Caco-2 (cell line): ENCODE data around the gene DHH. TPM values are rescaled to one million over a fixed set of nuclear protein-coding genes. Genes with fewer than 3 reads are reported as not detected.
A peak's percentile ranks its signal among the peaks of the same experiment; 100 is the strongest.

Experiments
- Bru-seq: library from RNA; stranded (reverse); fragments of 400-500 nt; gene quantifications from one replicate; lab custom pipeline; 2021; lab: Mats Ljungman, UMichigan
- BruChase-seq, 2 experiments: library from RNA; stranded (reverse); fragments of 400-500 nt; gene quantifications; one replicate each; lab custom pipeline; 2021; lab: Mats Ljungman, UMichigan
- BruUV-seq: library from RNA; stranded (reverse); fragments of 400-500 nt; replicated peaks from 2 replicates; lab custom pipeline; 2021; lab: Mats Ljungman, UMichigan
- CTCF ChIA-PET: fragments of 300-600 bp; sonication (Branson Sonifier 250); formaldehyde crosslinking; loops from one replicate; lab custom pipeline; 2022; ENCODE audit warnings: antibody characterized with exemption; lab: Charles Lee
- POLR2A ChIA-PET: fragments of 300-600 bp; sonication (Branson Sonifier 250); formaldehyde crosslinking; loops from one replicate; lab custom pipeline; 2022; ENCODE audit warnings: antibody characterized with exemption; lab: Charles Lee
- DNase-seq, 2 experiments: peaks; one replicate each; pipeline versions ENCODE4 v3.0.0 to v3.0.0-alpha.2; 2020 to 2022
- H3K27me3 ChIP-seq: replicated peaks from 2 replicates; pipeline ENCODE4 v1.6.0; 2011; ENCODE audit warnings: low read length; ENCODE audit not compliant: control insufficient read depth, insufficient read depth
- H3K36me3 ChIP-seq: 2 replicates; pipeline ENCODE4 v1.5.1; 2011; ENCODE audit warnings: low read length; ENCODE audit not compliant: control insufficient read depth, insufficient read depth
- H3K4me1 ChIP-seq: fragments of 250-450 bp; sonication (Bioruptor Pico); 2 replicates; pipeline ENCODE4 v1.5.1; 2020; ENCODE audit warnings: mild to moderate bottlenecking
- H3K4me3 ChIP-seq: 2 replicates; pipeline ENCODE4 v1.5.1; 2011; ENCODE audit warnings: low read depth, mild to moderate bottlenecking, control low read depth, low read length
- H3K9me3 ChIP-seq: fragments of 250-450 bp; sonication (Bioruptor Pico); 2 replicates; pipeline ENCODE4 v1.5.1; 2020; ENCODE audit warnings: mild to moderate bottlenecking, moderate library complexity
- H3K27ac Mint-ChIP-seq: one replicate; pipeline ENCODE4 v1.8.0; 2022; ENCODE audit warnings: mixed read lengths; ENCODE audit not compliant: unreplicated experiment
- H3K27me3 Mint-ChIP-seq: one replicate; pipeline ENCODE4 v1.8.0; 2022; ENCODE audit warnings: mixed read lengths; ENCODE audit not compliant: insufficient read depth, unreplicated experiment
- H3K36me3 Mint-ChIP-seq: one replicate; pipeline ENCODE4 v1.8.0; 2022; ENCODE audit warnings: mild to moderate bottlenecking, mixed read lengths; ENCODE audit not compliant: insufficient read depth, unreplicated experiment
- H3K4me1 Mint-ChIP-seq: one replicate; pipeline ENCODE4 v1.8.0; 2022; ENCODE audit warnings: low read depth, mixed read lengths; ENCODE audit not compliant: unreplicated experiment
- H3K4me3 Mint-ChIP-seq: one replicate; pipeline ENCODE4 v1.8.0; 2022; ENCODE audit warnings: mild to moderate bottlenecking, moderate library complexity, mixed read lengths; ENCODE audit not compliant: unreplicated experiment
- H3K9me3 Mint-ChIP-seq: one replicate; pipeline ENCODE4 v1.8.0; 2022; ENCODE audit warnings: mixed read lengths; ENCODE audit not compliant: unreplicated experiment
- intact Hi-C: fragments of 100-400 bp; cut with micrococcal nuclease; formaldehyde crosslinking; loops from one replicate; pipeline ENCODE4 v1.10.0; 2022; ENCODE audit not compliant: unreplicated experiment
- long read RNA-seq: library from polyadenylated mRNA; stranded (forward); transcript quantifications from one replicate; pipeline ENCODE4 v2.0.0, GENCODE V29; 2022
- total RNA-seq: library from RNA; stranded (reverse); gene quantifications from 2 replicates; pipeline ENCODE4 v1.2.3, GENCODE V29; 2022
- TF ChIP-seq, protein P1 (sequence below), 2 experiments: fragments of 200-600 bp in 1 of 2; IDR thresholded peaks; 1 replicate in 1 of 2; 2 replicates in 1 of 2; pipeline versions ENCODE4 v1.5.1 to v1.8.0; 2011 to 2022; ENCODE audit warnings: antibody characterized with exemption in 1 of 2, control low read depth in 1 of 2, inconsistent platforms in 1 of 2, low read depth in 1 of 2, low read length in 1 of 2, mild to moderate bottlenecking in 1 of 2, moderate library complexity in 1 of 2; ENCODE audit not compliant: insufficient read depth in 1 of 2, severe bottlenecking in 1 of 2, unreplicated experiment in 1 of 2

The DHH gene
- total RNA-seq (0.16 TPM in 1 of 2 replicates, not detected in the other), Bru-seq, nascent RNA (percentile 15 among the genes with signal in this experiment), BruChase-seq, experiment 1, labeled RNA remaining after a 2-hour chase (percentile 27 among the genes with signal in this experiment), BruChase-seq, experiment 2, labeled RNA remaining after a 6-hour chase (percentile 25 among the genes with signal in this experiment)
- long read RNA-seq: 0 reads

DNA sequence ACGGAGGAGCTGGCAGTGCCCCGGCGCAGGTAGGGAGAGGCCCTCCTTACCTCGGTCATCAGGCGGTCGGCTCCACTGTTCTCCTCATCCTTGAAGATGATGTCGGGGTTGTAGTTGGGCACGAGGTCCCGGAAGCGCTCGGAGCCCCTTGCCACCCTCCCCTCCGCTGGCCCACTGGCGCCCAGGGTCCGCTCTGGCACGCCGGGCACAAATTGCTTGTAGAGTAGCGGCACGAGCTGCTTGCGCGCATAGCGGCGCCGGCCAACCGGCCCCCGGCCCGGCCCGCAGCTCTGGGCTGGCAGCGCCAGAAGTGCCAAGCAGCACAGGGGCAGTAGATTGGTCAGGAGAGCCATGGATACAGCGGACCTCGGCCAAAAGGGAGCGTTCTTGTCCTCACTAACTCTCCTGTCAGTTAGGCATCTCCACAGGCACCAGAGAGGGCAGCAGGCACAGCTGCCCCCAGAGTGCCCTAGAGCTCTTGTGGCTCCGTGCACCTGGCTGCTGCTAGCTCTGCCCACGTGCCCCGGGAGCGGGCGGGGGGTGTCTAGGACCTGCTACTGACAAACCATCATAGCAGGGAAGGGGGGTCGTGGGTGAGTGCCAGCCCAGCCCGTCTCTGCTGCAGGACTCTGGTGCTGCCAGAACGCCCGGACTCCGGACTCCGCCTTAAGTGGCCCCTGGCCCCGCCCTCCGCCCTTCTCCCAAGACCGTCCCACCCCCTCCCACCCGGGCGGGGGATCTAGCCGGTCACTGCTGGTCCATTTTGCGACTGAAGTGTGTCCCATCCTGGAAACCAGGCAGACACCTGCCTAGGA, at the start of gene DHH:
TSS of gene DHH (minus strand) at position 642 of the 815 bp plus-strand sequence. CDS start at position 353, 289 bp downstream.
- POLR2A ChIA-PET: interaction anchor here (0.6 kb wide), 1 partner anchor 20 kb away, joined by 6 read pairs; no protein-coding TSS in a partner anchor
- Histone ChIP-seq H3K4me3 (peak within 1 kb of the TSS; percentile 19), H3K27me3 (peaks cover 15% of the 10 kb centered on the region; the same call in 1 of the 2 replicates), H3K36me3 (no peaks in the 10 kb centered on the region), H3K9me3 (no peaks in the 10 kb centered on the region), H3K4me1 (peaks cover 11% of the 10 kb centered on the region)
- H3K4me1 Mint-ChIP-seq: peaks cover 7% of the 10 kb centered on the region
- CTCF ChIA-PET: interaction anchor here (0.6 to 4.9 kb wide), 6 partner anchors 8 to 30 kb away, joined by 3 to 40 read pairs (median 4); partner anchors contain the start of gene LMBR1L
- DNase-seq: peak in 1 of 2 experiments; percentile 59
- no TSS peak for BruUV-seq
- TF ChIP-seq, protein P1, sequence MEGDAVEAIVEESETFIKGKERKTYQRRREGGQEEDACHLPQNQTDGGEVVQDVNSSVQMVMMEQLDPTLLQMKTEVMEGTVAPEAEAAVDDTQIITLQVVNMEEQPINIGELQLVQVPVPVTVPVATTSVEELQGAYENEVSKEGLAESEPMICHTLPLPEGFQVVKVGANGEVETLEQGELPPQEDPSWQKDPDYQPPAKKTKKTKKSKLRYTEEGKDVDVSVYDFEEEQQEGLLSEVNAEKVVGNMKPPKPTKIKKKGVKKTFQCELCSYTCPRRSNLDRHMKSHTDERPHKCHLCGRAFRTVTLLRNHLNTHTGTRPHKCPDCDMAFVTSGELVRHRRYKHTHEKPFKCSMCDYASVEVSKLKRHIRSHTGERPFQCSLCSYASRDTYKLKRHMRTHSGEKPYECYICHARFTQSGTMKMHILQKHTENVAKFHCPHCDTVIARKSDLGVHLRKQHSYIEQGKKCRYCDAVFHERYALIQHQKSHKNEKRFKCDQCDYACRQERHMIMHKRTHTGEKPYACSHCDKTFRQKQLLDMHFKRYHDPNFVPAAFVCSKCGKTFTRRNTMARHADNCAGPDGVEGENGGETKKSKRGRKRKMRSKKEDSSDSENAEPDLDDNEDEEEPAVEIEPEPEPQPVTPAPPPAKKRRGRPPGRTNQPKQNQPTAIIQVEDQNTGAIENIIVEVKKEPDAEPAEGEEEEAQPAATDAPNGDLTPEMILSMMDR (IDR thresholded peaks at IDR 0.05; ENCODE audit: insufficient read depth in 1 of 2, low read depth in 1 of 2, low read length in 1 of 2, severe bottlenecking in 1 of 2, unreplicated experiment in 1 of 2): no peak
- intact Hi-C loops: loop anchor here (1.0 to 2.0 kb wide), 2 partner anchors 16 to 30 kb away; partner anchors contain the start of gene LMBR1L
- H3K27me3 Mint-ChIP-seq: peaks cover 27% of the 10 kb centered on the region
- no peaks in the 10 kb centered on the region for H3K9me3 Mint-ChIP-seq
- H3K4me3 Mint-ChIP-seq: peak within 1 kb of the TSS; percentile 40
- H3K27ac Mint-ChIP-seq: no peak within 1 kb of the TSS
- H3K36me3 Mint-ChIP-seq: peaks cover 25% of the 10 kb centered on the region

DNA sequence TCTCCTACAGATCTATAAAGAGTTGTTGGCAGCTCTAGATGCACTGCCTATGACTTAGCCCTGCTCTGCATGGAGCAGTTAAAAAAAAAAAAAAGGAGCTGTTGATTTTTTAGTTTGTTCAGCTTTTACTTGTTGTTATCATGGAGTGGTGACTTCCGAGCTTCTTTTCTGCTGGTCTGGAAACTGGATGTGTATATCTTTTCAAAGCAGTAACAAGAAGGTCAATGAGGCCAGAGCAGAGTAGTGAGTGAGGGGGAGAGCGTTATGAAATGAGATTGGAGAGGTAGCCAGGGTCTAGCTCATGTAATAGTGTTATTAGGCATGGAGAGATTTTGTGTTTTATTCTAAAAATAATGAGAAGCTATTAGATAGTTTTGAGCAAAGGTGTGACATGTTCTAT, 49.8 kb upstream of the DHH start:
- DNase-seq: no peak
- intact Hi-C loops: no loop called here
- Mint-ChIP-seq H3K36me3 (peaks cover 5% of the 10 kb centered on the region), H3K9me3 (no peaks in the 10 kb centered on the region), H3K27me3 (no peaks in the 10 kb centered on the region), H3K4me3 (no peak overlapping the region), H3K4me1 (no peaks in the 10 kb centered on the region), H3K27ac (no peak overlapping the region)
- POLR2A ChIA-PET: no interaction called here
- no peaks in the 10 kb centered on the region for H3K4me1 ChIP-seq
- H3K9me3 ChIP-seq: no peaks in the 10 kb centered on the region
- no TSS peak for BruUV-seq
- H3K4me3 ChIP-seq: no peak overlapping the region
- TF ChIP-seq, protein P1 (IDR thresholded peaks at IDR 0.05; ENCODE audit: insufficient read depth in 1 of 2, low read depth in 1 of 2, low read length in 1 of 2, severe bottlenecking in 1 of 2, unreplicated experiment in 1 of 2): no peak
- no peaks in the 10 kb centered on the region for H3K27me3 ChIP-seq
- no peaks in the 10 kb centered on the region for H3K36me3 ChIP-seq
- CTCF ChIA-PET: interaction anchor here (0.6 kb wide), 1 partner anchor 50 kb away, joined by 3 read pairs; no protein-coding TSS in a partner anchor

DNA sequence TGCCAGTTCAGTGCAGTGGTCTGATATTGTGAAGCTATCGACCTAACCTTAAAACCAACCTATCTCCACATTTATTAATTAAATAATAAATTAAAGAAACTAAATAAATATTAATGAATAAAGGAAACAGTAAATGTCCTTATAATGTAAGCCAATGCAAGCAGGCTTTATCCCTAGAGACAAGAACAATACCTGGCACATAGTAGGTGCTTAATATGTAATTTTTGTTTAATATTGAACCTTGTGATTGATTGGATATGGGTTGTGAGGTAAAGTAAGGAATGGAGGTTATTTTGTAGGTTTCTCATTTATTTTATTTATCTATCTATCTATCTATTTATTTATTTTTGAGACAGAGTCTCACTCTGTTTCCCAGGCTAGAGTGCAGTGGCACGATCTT, 44.4 kb upstream of the DHH start:
- TF ChIP-seq, protein P1 (IDR thresholded peaks at IDR 0.05; ENCODE audit: insufficient read depth in 1 of 2, low read depth in 1 of 2, low read length in 1 of 2, severe bottlenecking in 1 of 2, unreplicated experiment in 1 of 2): no peak
- no peaks in the 10 kb centered on the region for H3K36me3 ChIP-seq
- no peaks in the 10 kb centered on the region for H3K4me1 ChIP-seq
- no peaks in the 10 kb centered on the region for H3K9me3 Mint-ChIP-seq
- no peaks in the 10 kb centered on the region for H3K27me3 Mint-ChIP-seq
- H3K36me3 Mint-ChIP-seq: peaks cover 5% of the 10 kb centered on the region
- no peak overlapping the region for H3K4me3 Mint-ChIP-seq
- H3K4me1 Mint-ChIP-seq: no peaks in the 10 kb centered on the region
- no peaks in the 10 kb centered on the region for H3K9me3 ChIP-seq
- ChIA-PET CTCF (no interaction called here), POLR2A (no interaction called here)
- intact Hi-C loops: no loop called here
- H3K4me3 ChIP-seq: no peak overlapping the region
- BruUV-seq: no TSS peak
- no peaks in the 10 kb centered on the region for H3K27me3 ChIP-seq
- DNase-seq: no peak
- H3K27ac Mint-ChIP-seq: no peak overlapping the region
